Gastroesophageal sphincter (tissue), 3 donors: ENCODE data around the gene PLXNA2.

Experiments used
- EP300 ChIP-seq: sonication (generic); formaldehyde crosslinking; IDR thresholded peaks from one replicate; pipeline ENCODE4 v1.6.1; 2017; ENCODE audit warnings: antibody characterized with exemption, mild to moderate bottlenecking
- POLR2A ChIP-seq, 2 donors: fragments of 450-650 bp; IDR thresholded peaks; one replicate each; pipeline ENCODE4 v1.6.1; 2017; ENCODE audit warnings: antibody characterized with exemption in 2 of 2, mild to moderate bottlenecking in 2 of 2, moderate library complexity in 1 of 2
- POLR2AphosphoS5 ChIP-seq: sonication (generic); formaldehyde crosslinking; IDR thresholded peaks from one replicate; pipeline ENCODE4 v1.6.1; 2017; ENCODE audit warnings: antibody characterized with exemption
- TF ChIP-seq, protein P1 (sequence below), 4 experiments: fragments of 200-600 bp in 2 of 4; fragments of 450-650 bp in 2 of 4; sonication (generic) in 1 of 4; IDR thresholded peaks; one replicate each; pipeline ENCODE4 v1.5.1; 2017 to 2019; ENCODE audit warnings: antibody characterized with exemption in 4 of 4, mild to moderate bottlenecking in 2 of 4, moderate library complexity in 2 of 4

DNA sequence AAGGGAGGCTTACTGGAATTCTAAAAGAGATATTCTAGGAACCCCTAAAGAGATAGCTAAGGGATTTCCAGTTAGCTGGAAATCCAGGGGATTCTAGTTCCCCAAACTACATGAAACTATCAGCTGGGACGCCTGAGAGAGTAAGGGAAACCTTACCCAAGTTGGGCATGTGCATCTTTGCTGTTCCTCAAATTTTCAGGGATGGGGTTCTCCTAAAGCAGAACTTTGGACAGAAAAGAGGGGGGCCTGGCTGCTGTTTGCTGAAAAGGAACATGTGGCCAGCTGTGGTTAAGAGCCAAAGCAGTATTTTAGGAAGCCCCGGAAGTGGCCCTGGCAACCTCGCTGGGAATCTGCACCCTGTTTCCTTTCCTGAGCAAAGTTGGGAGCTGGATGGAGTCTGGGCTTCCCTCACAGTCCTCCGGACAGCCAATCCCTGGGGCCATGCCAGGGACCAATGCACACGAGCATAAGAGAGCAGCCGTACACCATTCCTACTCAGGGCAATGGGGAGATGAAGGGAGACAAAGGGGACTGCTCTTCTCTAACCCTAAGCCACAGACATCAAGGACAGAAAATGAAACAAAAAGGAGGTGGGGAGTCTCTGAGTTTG is 154.3 kb downstream of the PLXNA2 start:
- TF ChIP-seq POLR2A (IDR thresholded peaks at IDR 0.05): no peak
- TF ChIP-seq, protein P1, sequence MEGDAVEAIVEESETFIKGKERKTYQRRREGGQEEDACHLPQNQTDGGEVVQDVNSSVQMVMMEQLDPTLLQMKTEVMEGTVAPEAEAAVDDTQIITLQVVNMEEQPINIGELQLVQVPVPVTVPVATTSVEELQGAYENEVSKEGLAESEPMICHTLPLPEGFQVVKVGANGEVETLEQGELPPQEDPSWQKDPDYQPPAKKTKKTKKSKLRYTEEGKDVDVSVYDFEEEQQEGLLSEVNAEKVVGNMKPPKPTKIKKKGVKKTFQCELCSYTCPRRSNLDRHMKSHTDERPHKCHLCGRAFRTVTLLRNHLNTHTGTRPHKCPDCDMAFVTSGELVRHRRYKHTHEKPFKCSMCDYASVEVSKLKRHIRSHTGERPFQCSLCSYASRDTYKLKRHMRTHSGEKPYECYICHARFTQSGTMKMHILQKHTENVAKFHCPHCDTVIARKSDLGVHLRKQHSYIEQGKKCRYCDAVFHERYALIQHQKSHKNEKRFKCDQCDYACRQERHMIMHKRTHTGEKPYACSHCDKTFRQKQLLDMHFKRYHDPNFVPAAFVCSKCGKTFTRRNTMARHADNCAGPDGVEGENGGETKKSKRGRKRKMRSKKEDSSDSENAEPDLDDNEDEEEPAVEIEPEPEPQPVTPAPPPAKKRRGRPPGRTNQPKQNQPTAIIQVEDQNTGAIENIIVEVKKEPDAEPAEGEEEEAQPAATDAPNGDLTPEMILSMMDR (IDR thresholded peaks at IDR 0.05): no peak
- no peak for TF ChIP-seq POLR2AphosphoS5
- TF ChIP-seq EP300: no peak
